GM15510 (cell line): ENCODE data around the gene AMPD1.

ENCODE experiments used
- POLR2A ChIP-seq: IDR thresholded peaks from 3 replicates; pipeline ENCODE4 v1.6.1; 2011; ENCODE audit warnings: borderline replicate concordance; ENCODE audit not compliant: insufficient read length; ENCODE audit errors: extremely low read depth

Gene AMPD1

GRCh38 chr1:114715952-114716303 is 20.6 kb upstream of the AMPD1 start:
- no peak for TF ChIP-seq POLR2A

- TF ChIP-seq POLR2A = no peak
These were observed 17.6 kb upstream of the AMPD1 start for GRCh38 chr1:114712977-114713376.

- no peak for TF ChIP-seq POLR2A
These were observed 15.0 kb upstream of the AMPD1 start for GRCh38 chr1:114710360-114710759.

GRCh38 chr1:114707604-114708003 is 12.3 kb upstream of the AMPD1 start:
- TF ChIP-seq POLR2A = no peak

- no peak for TF ChIP-seq POLR2A
These were observed 7.9 kb upstream of the AMPD1 start for GRCh38 chr1:114703242-114703641.

- TF ChIP-seq POLR2A = no peak
These were observed 7.4 kb upstream of the AMPD1 start for GRCh38 chr1:114702737-114703136.

GRCh38 chr1:114701931-114702330 is 6.6 kb upstream of the AMPD1 start:
- no peak for TF ChIP-seq POLR2A

GRCh38 chr1:114700036-114700600 is 4.8 kb upstream of the AMPD1 start:
- no peak for TF ChIP-seq POLR2A

GRCh38 chr1:114696810-114697209 is 1.5 kb upstream of the AMPD1 start:
- TF ChIP-seq POLR2A = no peak

GRCh38 chr1:114694540-114695310 is 621 bp downstream of the AMPD1 start:
- TF ChIP-seq POLR2A = no peak

GRCh38 chr1:114692947-114693346 is 2.4 kb downstream of the AMPD1 start:
- no peak for TF ChIP-seq POLR2A

GRCh38 chr1:114691061-114691460 is 4.3 kb downstream of the AMPD1 start:
- TF ChIP-seq POLR2A = no peak

GRCh38 chr1:114690148-114690547 is 5.2 kb downstream of the AMPD1 start:
- TF ChIP-seq POLR2A = no peak

GRCh38 chr1:114688526-114688925 is 6.8 kb downstream of the AMPD1 start:
- no peak for TF ChIP-seq POLR2A

GRCh38 chr1:114685851-114686250 is 9.5 kb downstream of the AMPD1 start:
- TF ChIP-seq POLR2A = no peak

GRCh38 chr1:114677691-114678090 is 17.7 kb downstream of the AMPD1 start:
- no peak for TF ChIP-seq POLR2A
